ENCODE results near the gene BCL11B. TPM values are rescaled to one million over a fixed set of nuclear protein-coding genes. Genes with fewer than 3 reads are reported as not detected.

The BCL11B gene
- total and polyA plus RNA-seq, 2 donors = 15.1 to 55.5 TPM

DNA sequence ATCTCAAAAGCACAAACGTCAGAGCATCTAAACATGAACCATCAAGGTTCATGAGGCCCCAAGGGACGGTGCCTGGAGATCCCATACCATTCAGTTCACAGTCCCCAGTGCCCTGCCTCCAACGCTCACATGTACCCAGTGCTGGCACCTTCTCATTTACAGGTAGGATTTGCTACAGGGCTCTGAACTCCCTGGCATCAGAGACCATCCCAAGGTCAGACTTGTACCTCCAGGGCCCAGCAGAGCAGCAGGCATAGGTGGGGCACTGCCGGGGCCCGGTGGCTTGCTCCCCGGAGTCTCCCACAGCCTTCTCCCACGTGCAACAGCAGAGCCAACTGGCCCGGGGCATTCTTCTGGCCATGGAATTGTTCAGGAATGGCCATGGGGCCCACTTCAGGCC is 114.8 kb downstream of the BCL11B start:
- H3K36me3 ChIP-seq (ENCODE audit: control insufficient read depth in 2 of 2, insufficient read depth in 2 of 2, low read length in 1 of 2) = no peaks in the 10 kb centered on the region
- WGBS = 98% methylated on average over 8 of the region's 8 CpGs
- no peak for DNase-seq (ENCODE audit: low read depth in 6 of 9, low spot score in 9 of 9)
- H3K9me3 ChIP-seq (ENCODE audit: control insufficient read depth in 2 of 2, insufficient read depth in 1 of 2, low read length in 1 of 2) = no peaks in the 10 kb centered on the region
- peaks cover 0 to 3% of the 10 kb centered on the region in 2 donors for H3K4me1 ChIP-seq (ENCODE audit: control insufficient read depth in 2 of 2, insufficient read depth in 2 of 2, low read length in 2 of 2)
- H3K27me3 ChIP-seq (ENCODE audit: control insufficient read depth in 2 of 2, insufficient read depth in 1 of 2, low read length in 1 of 2) = no peaks in the 10 kb centered on the region
- H3K27ac ChIP-seq (ENCODE audit: low read depth in 1 of 2, low read length in 1 of 2) = no peak overlapping the region
- no peak overlapping the region for H3K4me3 ChIP-seq (ENCODE audit: low read length in 2 of 2)

- Histone ChIP-seq H3K9me3 (ENCODE audit: control insufficient read depth in 2 of 2, insufficient read depth in 1 of 2, low read length in 1 of 2) (no peaks in the 10 kb centered on the region), H3K36me3 (ENCODE audit: control insufficient read depth in 2 of 2, insufficient read depth in 2 of 2, low read length in 1 of 2) (no peaks in the 10 kb centered on the region), H3K4me1 (ENCODE audit: control insufficient read depth in 2 of 2, insufficient read depth in 2 of 2, low read length in 2 of 2) (peaks cover 0 to 3% of the 10 kb centered on the region in 2 donors), H3K27me3 (ENCODE audit: control insufficient read depth in 2 of 2, insufficient read depth in 1 of 2, low read length in 1 of 2) (no peaks in the 10 kb centered on the region), H3K27ac (ENCODE audit: low read depth in 1 of 2, low read length in 1 of 2) (no peak overlapping the region), H3K4me3 (ENCODE audit: low read length in 2 of 2) (no peak overlapping the region)
- WGBS = 96% methylated on average over 6 of the region's 6 CpGs
- no peak for DNase-seq (ENCODE audit: low read depth in 6 of 9, low spot score in 9 of 9)
Measured at GRCh38 chr14:99156814-99157213, 115.2 kb downstream of the BCL11B start.

DNA sequence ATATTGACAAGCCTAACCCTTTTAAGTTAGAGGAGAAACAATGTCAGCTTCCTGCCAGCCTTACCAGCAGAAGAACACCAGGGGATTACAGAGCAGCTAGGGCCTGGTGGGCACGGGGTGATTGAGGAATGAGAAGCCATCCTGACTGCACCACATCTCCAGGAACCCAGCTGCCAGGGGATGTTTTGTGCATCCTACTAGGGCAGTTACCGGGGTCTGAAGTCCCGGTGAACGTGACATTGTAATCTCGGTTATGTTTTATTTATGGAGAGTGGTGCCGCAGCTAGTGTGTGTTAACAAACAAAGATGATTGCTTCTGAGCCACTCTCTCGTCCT is 115.9 kb downstream of the BCL11B start:
- Histone ChIP-seq H3K4me1 (ENCODE audit: control insufficient read depth in 2 of 2, insufficient read depth in 2 of 2, low read length in 2 of 2) (peaks cover 0 to 3% of the 10 kb centered on the region in 2 donors), H3K27me3 (ENCODE audit: control insufficient read depth in 2 of 2, insufficient read depth in 1 of 2, low read length in 1 of 2) (no peaks in the 10 kb centered on the region), H3K4me3 (ENCODE audit: low read length in 2 of 2) (no peak overlapping the region), H3K36me3 (ENCODE audit: control insufficient read depth in 2 of 2, insufficient read depth in 2 of 2, low read length in 1 of 2) (no peaks in the 10 kb centered on the region), H3K9me3 (ENCODE audit: control insufficient read depth in 2 of 2, insufficient read depth in 1 of 2, low read length in 1 of 2) (no peaks in the 10 kb centered on the region), H3K27ac (ENCODE audit: low read depth in 1 of 2, low read length in 1 of 2) (no peak overlapping the region)
- DNase-seq (ENCODE audit: low read depth in 6 of 9, low spot score in 9 of 9) = no peak
- WGBS = 89% methylated on average over 7 of the region's 7 CpGs

- Histone ChIP-seq H3K27ac (ENCODE audit: low read depth in 1 of 2, low read length in 1 of 2) (no peak overlapping the region), H3K4me3 (ENCODE audit: low read length in 2 of 2) (no peak overlapping the region), H3K4me1 (ENCODE audit: control insufficient read depth in 2 of 2, insufficient read depth in 2 of 2, low read length in 2 of 2) (peaks cover 0 to 3% of the 10 kb centered on the region in 2 donors), H3K36me3 (ENCODE audit: control insufficient read depth in 2 of 2, insufficient read depth in 2 of 2, low read length in 1 of 2) (no peaks in the 10 kb centered on the region), H3K9me3 (ENCODE audit: control insufficient read depth in 2 of 2, insufficient read depth in 1 of 2, low read length in 1 of 2) (no peaks in the 10 kb centered on the region), H3K27me3 (ENCODE audit: control insufficient read depth in 2 of 2, insufficient read depth in 1 of 2, low read length in 1 of 2) (no peaks in the 10 kb centered on the region)
- DNase-seq (ENCODE audit: low read depth in 6 of 9, low spot score in 9 of 9) = no peak
- whole genome bisulfite sequencing = 80% methylated on average over 6 of the region's 6 CpGs
Measured at GRCh38 chr14:99155173-99156089, 116.6 kb downstream of the BCL11B start.

- no peak for DNase-seq (ENCODE audit: low read depth in 6 of 9, low spot score in 9 of 9)
- Histone ChIP-seq H3K27me3 (ENCODE audit: control insufficient read depth in 2 of 2, insufficient read depth in 1 of 2, low read length in 1 of 2) (peaks cover 0 to 10% of the 10 kb centered on the region in 2 donors), H3K4me1 (ENCODE audit: control insufficient read depth in 2 of 2, insufficient read depth in 2 of 2, low read length in 2 of 2) (no peaks in the 10 kb centered on the region), H3K27ac (ENCODE audit: low read depth in 1 of 2, low read length in 1 of 2) (no peak overlapping the region), H3K36me3 (ENCODE audit: control insufficient read depth in 2 of 2, insufficient read depth in 2 of 2, low read length in 1 of 2) (no peaks in the 10 kb centered on the region), H3K4me3 (ENCODE audit: low read length in 2 of 2) (no peak overlapping the region), H3K9me3 (ENCODE audit: control insufficient read depth in 2 of 2, insufficient read depth in 1 of 2, low read length in 1 of 2) (no peaks in the 10 kb centered on the region)
- 87% methylated on average over 2 of the region's 2 CpGs for WGBS
Measured at GRCh38 chr14:99150236-99150635, 121.8 kb downstream of the BCL11B start.

- no peak for DNase-seq (ENCODE audit: low read depth in 6 of 9, low spot score in 9 of 9)
- no peak overlapping the region for H3K27ac ChIP-seq (ENCODE audit: low read depth in 1 of 2, low read length in 1 of 2)
- H3K36me3 ChIP-seq (ENCODE audit: control insufficient read depth in 2 of 2, insufficient read depth in 2 of 2, low read length in 1 of 2) = no peaks in the 10 kb centered on the region
- H3K4me1 ChIP-seq (ENCODE audit: control insufficient read depth in 2 of 2, insufficient read depth in 2 of 2, low read length in 2 of 2) = no peaks in the 10 kb centered on the region
- WGBS = 90% methylated on average over 22 of the region's 22 CpGs
- H3K9me3 ChIP-seq (ENCODE audit: control insufficient read depth in 2 of 2, insufficient read depth in 1 of 2, low read length in 1 of 2) = no peaks in the 10 kb centered on the region
- H3K4me3 ChIP-seq (ENCODE audit: low read length in 2 of 2) = no peak overlapping the region
- H3K27me3 ChIP-seq (ENCODE audit: control insufficient read depth in 2 of 2, insufficient read depth in 1 of 2, low read length in 1 of 2) = peaks cover 0 to 10% of the 10 kb centered on the region in 2 donors
Measured at GRCh38 chr14:99148861-99149610, 123.0 kb downstream of the BCL11B start.

DNA sequence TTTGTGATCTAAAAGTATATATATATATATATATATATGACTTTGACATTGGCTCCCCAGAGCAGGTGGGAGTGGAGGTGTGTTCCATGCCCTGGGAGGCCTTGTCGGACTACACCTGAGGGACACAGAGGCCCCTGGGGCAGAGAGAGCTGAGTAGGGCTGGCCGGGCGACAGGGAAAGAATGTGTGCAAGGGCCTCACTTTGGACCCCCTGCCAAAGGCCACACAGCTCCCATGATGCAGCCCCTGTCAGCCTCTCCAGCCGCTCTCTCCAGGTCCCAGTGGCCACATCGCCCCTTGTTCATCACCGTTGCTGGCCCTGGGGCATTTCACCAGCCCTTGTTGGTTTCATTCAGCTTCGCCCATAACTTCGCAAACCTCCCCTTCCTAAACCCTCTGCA is 123.9 kb downstream of the BCL11B start:
- no peaks in the 10 kb centered on the region for H3K9me3 ChIP-seq (ENCODE audit: control insufficient read depth in 2 of 2, insufficient read depth in 1 of 2, low read length in 1 of 2)
- peaks cover 0 to 10% of the 10 kb centered on the region in 2 donors for H3K27me3 ChIP-seq (ENCODE audit: control insufficient read depth in 2 of 2, insufficient read depth in 1 of 2, low read length in 1 of 2)
- peaks cover 0 to under 1% of the 10 kb centered on the region in 2 donors for H3K4me1 ChIP-seq (ENCODE audit: control insufficient read depth in 2 of 2, insufficient read depth in 2 of 2, low read length in 2 of 2)
- no peaks in the 10 kb centered on the region for H3K36me3 ChIP-seq (ENCODE audit: control insufficient read depth in 2 of 2, insufficient read depth in 2 of 2, low read length in 1 of 2)
- 93% methylated on average over 8 of the region's 8 CpGs for WGBS
- no peak for DNase-seq (ENCODE audit: low read depth in 6 of 9, low spot score in 9 of 9)
- H3K27ac ChIP-seq (ENCODE audit: low read depth in 1 of 2, low read length in 1 of 2) = no peak overlapping the region
- H3K4me3 ChIP-seq (ENCODE audit: low read length in 2 of 2) = no peak overlapping the region

GRCh38 chr14:99147366-99147740 is 124.6 kb downstream of the BCL11B start:
- H3K9me3 ChIP-seq (ENCODE audit: control insufficient read depth in 2 of 2, insufficient read depth in 1 of 2, low read length in 1 of 2) = no peaks in the 10 kb centered on the region
- DNase-seq (ENCODE audit: low read depth in 6 of 9, low spot score in 9 of 9) = no peak
- H3K27me3 ChIP-seq (ENCODE audit: control insufficient read depth in 2 of 2, insufficient read depth in 1 of 2, low read length in 1 of 2) = peaks cover 0 to 10% of the 10 kb centered on the region in 2 donors
- H3K27ac ChIP-seq (ENCODE audit: low read depth in 1 of 2, low read length in 1 of 2) = no peak overlapping the region
- WGBS = 91% methylated on average over 5 of the region's 5 CpGs
- peaks cover 0 to 2% of the 10 kb centered on the region in 2 donors for H3K4me1 ChIP-seq (ENCODE audit: control insufficient read depth in 2 of 2, insufficient read depth in 2 of 2, low read length in 2 of 2)
- no peak overlapping the region for H3K4me3 ChIP-seq (ENCODE audit: low read length in 2 of 2)
- no peaks in the 10 kb centered on the region for H3K36me3 ChIP-seq (ENCODE audit: control insufficient read depth in 2 of 2, insufficient read depth in 2 of 2, low read length in 1 of 2)

Data from thymus (tissue), 11 donors.